NCI-H2227 (cell line): ENCODE results near the gene SH2D4B.

ENCODE experiments used
- DNase-seq: peaks from one replicate; lab custom pipeline; 2025; ENCODE audit not compliant: unreplicated experiment; lab: John Stamatoyannopoulos, UW

SH2D4B gene

GRCh38 chr10:80674809-80675208 is 137.1 kb downstream of the SH2D4B start:
- no peak for DNase-seq

GRCh38 chr10:80681142-80681541 is 143.4 kb downstream of the SH2D4B start:
- DNase-seq, result no peak

- DNase-seq, result peak; percentile 55
Observed at GRCh38 chr10:80684259-80684658, 146.6 kb downstream of the SH2D4B start.

GRCh38 chr10:80685355-80685754 is 147.7 kb downstream of the SH2D4B start:
- DNase-seq, result no peak

- no peak for DNase-seq
Observed at GRCh38 chr10:80686734-80687475, 149.2 kb downstream of the SH2D4B start.

GRCh38 chr10:80687476-80687789 is 149.7 kb downstream of the SH2D4B start:
- no peak for DNase-seq

- no peak for DNase-seq
Observed at GRCh38 chr10:80690434-80690833, 152.7 kb downstream of the SH2D4B start.

- DNase-seq, result no peak
Observed at GRCh38 chr10:80691441-80691840, 153.7 kb downstream of the SH2D4B start.

- no peak for DNase-seq
Observed at GRCh38 chr10:80693565-80693964, 155.9 kb downstream of the SH2D4B start.

GRCh38 chr10:80694930-80695329 is 157.2 kb downstream of the SH2D4B start:
- no peak for DNase-seq
